ENCODE data around the gene STRN3.

DNA sequence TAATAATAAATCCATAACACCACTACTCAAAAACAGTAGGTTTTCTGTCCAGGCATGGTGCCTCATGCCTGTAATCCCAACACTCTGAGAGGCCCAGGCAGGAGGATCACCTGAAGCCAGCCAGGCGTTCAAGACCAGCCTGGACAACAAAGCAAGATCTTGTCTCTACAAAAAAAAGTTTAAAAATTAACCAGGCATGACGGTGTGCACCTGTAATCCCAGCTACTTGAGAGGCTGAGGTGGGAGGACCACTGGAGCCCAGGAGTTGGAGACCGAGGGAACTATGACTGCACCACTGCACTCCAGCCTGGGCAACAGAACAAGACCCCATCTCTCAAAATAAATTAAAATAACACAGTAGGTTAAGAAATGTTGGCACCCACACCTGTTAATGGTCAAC is 45.2 kb downstream of the STRN3 start:
- no peak for TF ChIP-seq POLR2A (IDR thresholded peaks at IDR 0.05; ENCODE audit: low read length)
- TF ChIP-seq GATA1 (IDR thresholded peaks at IDR 0.05; ENCODE audit: low read depth, low read length), result no peak

Data from erythroblast (primary cell).